CD14-positive monocyte (primary cell): ENCODE measurements around the gene TBC1D16. TPM values are rescaled to one million over a fixed set of nuclear protein-coding genes. Genes with fewer than 3 reads are reported as not detected.

Experiments
- DNase-seq, 3 donors: peaks; one replicate each; pipeline ENCODE4 v3.0.0-alpha.2; 2011 to 2022
- H2AFZ ChIP-seq: 2 replicates; pipeline ENCODE4 v1.6.0; 2012; ENCODE audit warnings: mild to moderate bottlenecking, low read depth, low read length, inconsistent platforms; ENCODE audit not compliant: insufficient read depth, poor library complexity, severe bottlenecking
- H3K27ac ChIP-seq, 2 donors: 1 replicate in 1 of 2; 2 replicates in 1 of 2; pipeline ENCODE4 v1.5.1; 2012 to 2013; ENCODE audit warnings: low read length in 2 of 2, control low read depth in 1 of 2, inconsistent platforms in 1 of 2, low read depth in 1 of 2, mild to moderate bottlenecking in 1 of 2
- H3K27me3 ChIP-seq, 2 donors: one replicate each; pipeline versions ENCODE4 v1.6.0 to v1.6.1; 2011 to 2013; ENCODE audit warnings: low read length in 2 of 2; ENCODE audit not compliant: control insufficient read depth in 2 of 2, insufficient read depth in 2 of 2
- H3K36me3 ChIP-seq, 2 donors: replicated peaks in 1 of 2; 1 replicate in 1 of 2; 2 replicates in 1 of 2; pipeline versions ENCODE4 v1.5.1 to v1.6.1; 2012 to 2013; ENCODE audit warnings: low read length in 2 of 2, control low read depth in 1 of 2, inconsistent platforms in 1 of 2, mild to moderate bottlenecking in 1 of 2; ENCODE audit not compliant: insufficient read depth in 2 of 2, control insufficient read depth in 1 of 2
- H3K4me1 ChIP-seq, 2 donors: 1 replicate in 1 of 2; 2 replicates in 1 of 2; pipeline versions ENCODE4 v1.5.1 to v1.6.1; 2012 to 2013; ENCODE audit warnings: low read length in 2 of 2, control low read depth in 1 of 2, inconsistent platforms in 1 of 2, mild to moderate bottlenecking in 1 of 2, moderate library complexity in 1 of 2; ENCODE audit not compliant: insufficient read depth in 2 of 2, control insufficient read depth in 1 of 2
- H3K4me2 ChIP-seq: replicated peaks from 2 replicates; pipeline ENCODE3; 2012; ENCODE audit warnings: low read length, moderate library complexity, mild to moderate bottlenecking; ENCODE audit not compliant: poor library complexity, severe bottlenecking; ENCODE audit errors: extremely low read depth
- H3K4me3 ChIP-seq, 3 experiments: fragments of 200-600 bp in 1 of 3; sonication (generic) in 1 of 3; replicated peaks in 1 of 3; 1 replicate in 2 of 3; 2 replicates in 1 of 3; pipeline ENCODE4 v1.5.1; 2011 to 2013; ENCODE audit warnings: low read length in 3 of 3, mild to moderate bottlenecking in 3 of 3, control low read depth in 2 of 3, low read depth in 2 of 3, inconsistent platforms in 1 of 3, moderate library complexity in 1 of 3
- H3K79me2 ChIP-seq: 2 replicates; pipeline ENCODE4 v1.6.0; 2012; ENCODE audit warnings: mild to moderate bottlenecking, control low read depth, inconsistent platforms, low read length, moderate library complexity; ENCODE audit not compliant: insufficient read depth
- H3K9ac ChIP-seq: 2 replicates; pipeline ENCODE4 v1.6.0; 2017; ENCODE audit warnings: low read length, mild to moderate bottlenecking; ENCODE audit not compliant: insufficient read depth, poor library complexity, severe bottlenecking
- H3K9me3 ChIP-seq, 2 donors: replicated peaks in 1 of 2; 1 replicate in 1 of 2; 2 replicates in 1 of 2; pipeline versions ENCODE4 v1.5.1 to v1.6.1; 2012 to 2013; ENCODE audit warnings: low read length in 2 of 2, control low read depth in 1 of 2; ENCODE audit not compliant: control insufficient read depth in 1 of 2, insufficient read depth in 1 of 2
- H4K20me1 ChIP-seq: 2 replicates; pipeline ENCODE4 v1.6.0; 2012; ENCODE audit warnings: mild to moderate bottlenecking, low read length, control low read depth, moderate library complexity; ENCODE audit not compliant: insufficient read depth
- H3K27ac Mint-ChIP-seq, 7 donors: one replicate each; pipeline ENCODE4 v1.8.0; 2020; ENCODE audit warnings: mild to moderate bottlenecking in 7 of 7, mixed read lengths in 7 of 7, moderate library complexity in 6 of 7, inconsistent platforms in 2 of 7
- H3K27me3 Mint-ChIP-seq, 3 donors: one replicate each; pipeline ENCODE4 v1.8.0; 2021 to 2022; ENCODE audit warnings: low read depth in 3 of 3, mild to moderate bottlenecking in 3 of 3, mixed read lengths in 3 of 3, moderate library complexity in 3 of 3, inconsistent platforms in 1 of 3
- H3K36me3 Mint-ChIP-seq, 2 donors: one replicate each; pipeline ENCODE4 v1.8.0; 2020; ENCODE audit warnings: mixed read lengths in 2 of 2, inconsistent platforms in 1 of 2, mild to moderate bottlenecking in 1 of 2
- H3K4me1 Mint-ChIP-seq: one replicate; pipeline ENCODE4 v1.8.0; 2020; ENCODE audit warnings: mild to moderate bottlenecking, mixed read lengths
- H3K4me3 Mint-ChIP-seq, 2 donors: one replicate each; pipeline ENCODE4 v1.8.0; 2020; ENCODE audit warnings: mild to moderate bottlenecking in 2 of 2, mixed read lengths in 2 of 2, moderate library complexity in 1 of 2
- H3K9me3 Mint-ChIP-seq, 7 donors: one replicate each; pipeline ENCODE4 v1.8.0; 2020 to 2022; ENCODE audit warnings: mixed read lengths in 7 of 7, mild to moderate bottlenecking in 6 of 7, moderate library complexity in 6 of 7, inconsistent platforms in 2 of 7
- WGBS: methylation state at CpG from one replicate; pipeline ENCODE4 v1.1.5; 2013; ENCODE audit warnings: missing lambda C conversion rate; ENCODE audit not compliant: insufficient coverage; 5-methylcytosine and 5-hydroxymethylcytosine counted together
- intact Hi-C, 2 donors: fragments of 100-400 bp; cut with micrococcal nuclease; formaldehyde crosslinking; loops; one replicate each; pipeline versions ENCODE4 v1.15.0 to v1.15.1; 2023
- polyA plus RNA-seq, 3 donors: library from polyadenylated mRNA; depleted of rRNA in 1 of 3; unstranded in 2 of 3; stranded (reverse) in 1 of 3; fragments of 300-500 nt in 2 of 3; fragments of >200 nt in 1 of 3; fragmentation: Illumina TruSeq in 2 of 3; gene quantifications; 1 replicate in 2 of 3; 2 replicates in 1 of 3; pipeline ENCODE4 v1.2.3, GENCODE V29; 2012 to 2021
- TF ChIP-seq, protein P1 (sequence below): fragments of 200-600 bp; IDR thresholded peaks from one replicate; pipeline ENCODE4 v1.8.0; 2022; ENCODE audit warnings: antibody characterized with exemption, mild to moderate bottlenecking

The TBC1D16 gene
- polyA plus RNA-seq, 3 donors = 0.11 to 0.53 (median 0.27) TPM

DNA sequence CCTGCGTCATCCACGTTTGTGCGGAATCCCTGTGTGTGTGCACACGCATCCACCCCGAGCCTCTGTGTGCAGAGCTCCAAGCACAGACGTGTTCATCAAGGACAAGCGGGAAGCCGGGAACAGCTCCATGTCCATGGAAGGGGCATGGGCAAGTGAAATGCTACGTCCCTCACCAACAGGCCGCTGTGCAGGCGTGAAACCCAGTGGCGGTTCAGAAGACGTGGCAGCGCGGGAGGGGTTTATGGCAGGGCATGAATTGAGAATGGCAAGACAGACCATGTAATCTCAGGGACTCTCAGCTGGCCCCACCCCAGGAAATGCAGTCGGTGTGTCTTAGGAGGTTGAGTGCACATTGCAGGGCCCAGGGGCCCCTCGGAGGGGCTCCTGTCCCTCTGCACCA is 52.7 kb downstream of the TBC1D16 start:
- intact Hi-C loops = no loop called here
- H3K79me2 ChIP-seq = no peaks in the 10 kb centered on the region
- no peak for DNase-seq
- Mint-ChIP-seq H3K9me3 (no peaks in the 10 kb centered on the region), H3K27ac (no peak overlapping the region), H3K4me3 (no peak overlapping the region), H3K36me3 (no peaks in the 10 kb centered on the region), H3K27me3 (peaks cover 5% of the 10 kb centered on the region in 3 donors), H3K4me1 (no peaks in the 10 kb centered on the region)
- H3K4me2 ChIP-seq = no peak overlapping the region
- H3K4me1 ChIP-seq = no peaks in the 10 kb centered on the region
- H3K36me3 ChIP-seq = no peaks in the 10 kb centered on the region
- 98% methylated on average over 17 of the region's 17 CpGs for WGBS
- TF ChIP-seq, protein P1, sequence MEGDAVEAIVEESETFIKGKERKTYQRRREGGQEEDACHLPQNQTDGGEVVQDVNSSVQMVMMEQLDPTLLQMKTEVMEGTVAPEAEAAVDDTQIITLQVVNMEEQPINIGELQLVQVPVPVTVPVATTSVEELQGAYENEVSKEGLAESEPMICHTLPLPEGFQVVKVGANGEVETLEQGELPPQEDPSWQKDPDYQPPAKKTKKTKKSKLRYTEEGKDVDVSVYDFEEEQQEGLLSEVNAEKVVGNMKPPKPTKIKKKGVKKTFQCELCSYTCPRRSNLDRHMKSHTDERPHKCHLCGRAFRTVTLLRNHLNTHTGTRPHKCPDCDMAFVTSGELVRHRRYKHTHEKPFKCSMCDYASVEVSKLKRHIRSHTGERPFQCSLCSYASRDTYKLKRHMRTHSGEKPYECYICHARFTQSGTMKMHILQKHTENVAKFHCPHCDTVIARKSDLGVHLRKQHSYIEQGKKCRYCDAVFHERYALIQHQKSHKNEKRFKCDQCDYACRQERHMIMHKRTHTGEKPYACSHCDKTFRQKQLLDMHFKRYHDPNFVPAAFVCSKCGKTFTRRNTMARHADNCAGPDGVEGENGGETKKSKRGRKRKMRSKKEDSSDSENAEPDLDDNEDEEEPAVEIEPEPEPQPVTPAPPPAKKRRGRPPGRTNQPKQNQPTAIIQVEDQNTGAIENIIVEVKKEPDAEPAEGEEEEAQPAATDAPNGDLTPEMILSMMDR = no peak
- H3K27me3 ChIP-seq = no peaks in the 10 kb centered on the region
- no peaks in the 10 kb centered on the region for H3K9me3 ChIP-seq
- H3K4me3 ChIP-seq = no peak overlapping the region
- no peak overlapping the region for H3K9ac ChIP-seq
- H3K27ac ChIP-seq = no peak overlapping the region
- H2AFZ ChIP-seq = no peak overlapping the region
- H4K20me1 ChIP-seq = no peaks in the 10 kb centered on the region

DNA sequence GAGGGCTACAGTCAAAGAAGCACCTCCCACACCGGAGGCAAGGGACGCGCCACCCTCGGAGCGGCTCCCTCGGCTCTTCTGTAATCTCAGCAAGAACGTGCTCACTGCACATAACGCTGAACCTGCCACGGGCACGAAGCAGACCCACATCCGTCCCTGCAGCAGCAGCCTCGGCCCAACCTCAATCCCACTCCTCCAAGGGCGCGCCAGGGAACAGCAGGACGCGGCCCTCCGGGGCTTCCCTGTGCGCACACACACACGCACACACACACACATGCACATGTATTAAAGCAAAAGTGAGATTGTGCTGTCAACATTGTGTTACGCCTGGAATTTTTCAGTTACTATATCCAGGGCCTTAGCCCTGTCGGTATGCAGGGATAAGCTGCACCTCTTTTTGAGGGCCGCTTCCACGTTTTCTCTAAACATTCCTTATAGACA is 54.0 kb downstream of the TBC1D16 start:
- H3K79me2 ChIP-seq = no peaks in the 10 kb centered on the region
- intact Hi-C loops = no loop called here
- no peak for DNase-seq
- Mint-ChIP-seq H3K4me3 (no peak overlapping the region), H3K36me3 (no peaks in the 10 kb centered on the region), H3K27ac (no peak overlapping the region), H3K27me3 (peaks cover 1 to 7% (median 5%) of the 10 kb centered on the region in 3 donors), H3K9me3 (no peaks in the 10 kb centered on the region), H3K4me1 (no peaks in the 10 kb centered on the region)
- H3K4me2 ChIP-seq = no peak overlapping the region
- H4K20me1 ChIP-seq = no peaks in the 10 kb centered on the region
- WGBS = 97% methylated on average over 16 of the region's 23 CpGs
- H3K4me3 ChIP-seq = no peak overlapping the region
- no peak overlapping the region for H3K27ac ChIP-seq
- H3K27me3 ChIP-seq = no peaks in the 10 kb centered on the region
- no peaks in the 10 kb centered on the region for H3K9me3 ChIP-seq
- no peak overlapping the region for H2AFZ ChIP-seq
- no peaks in the 10 kb centered on the region for H3K36me3 ChIP-seq
- no peak overlapping the region for H3K9ac ChIP-seq
- H3K4me1 ChIP-seq = no peaks in the 10 kb centered on the region
- TF ChIP-seq, protein P1 = no peak
